NCI-H345 (cell line): ENCODE measurements around the gene TMEM131L.
"Not testable (repeated sequence)": the region's sequence is repeated elsewhere in the genome, so short reads cannot be mapped to it uniquely, and the experiment has no call there.

Source experiments
- DNase-seq: peaks from one replicate; lab custom pipeline; 2025; lab: John Stamatoyannopoulos, UW

The TMEM131L gene

DNA sequence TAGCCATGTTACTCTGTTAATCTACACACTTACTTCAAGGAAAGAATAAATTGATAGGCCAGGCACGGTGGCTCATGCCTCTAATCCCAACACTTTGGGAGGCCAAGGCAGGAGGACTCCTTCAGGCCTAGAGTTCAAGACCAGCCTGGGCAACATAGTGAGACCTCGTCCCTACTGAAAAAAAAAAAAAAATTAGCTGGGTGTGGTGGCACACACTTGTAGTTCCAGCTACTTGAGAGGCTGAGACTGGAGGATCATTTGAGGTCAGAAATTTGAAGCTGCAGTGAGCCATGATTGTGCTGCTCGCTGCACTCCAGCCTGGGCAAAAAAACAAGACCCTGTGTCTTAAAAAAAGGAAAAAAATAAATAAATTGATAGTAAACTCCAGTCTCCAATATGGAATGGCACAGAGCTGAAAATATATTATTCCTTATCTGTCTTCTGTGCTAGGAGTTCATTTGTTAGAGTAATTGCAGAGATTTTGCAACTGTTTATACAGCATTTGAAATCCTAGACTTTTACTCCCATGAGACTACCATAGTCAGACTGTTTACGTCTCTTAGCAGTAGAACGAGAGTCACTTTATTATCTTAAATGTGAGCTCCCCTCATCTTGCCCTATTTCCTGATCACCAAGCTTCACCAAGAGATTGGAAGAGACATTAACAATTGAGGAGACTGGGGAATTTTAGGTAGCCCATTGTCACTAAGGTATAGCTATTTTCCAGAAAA is 18.8 kb upstream of the TMEM131L start:
- DNase-seq: no peak

DNA sequence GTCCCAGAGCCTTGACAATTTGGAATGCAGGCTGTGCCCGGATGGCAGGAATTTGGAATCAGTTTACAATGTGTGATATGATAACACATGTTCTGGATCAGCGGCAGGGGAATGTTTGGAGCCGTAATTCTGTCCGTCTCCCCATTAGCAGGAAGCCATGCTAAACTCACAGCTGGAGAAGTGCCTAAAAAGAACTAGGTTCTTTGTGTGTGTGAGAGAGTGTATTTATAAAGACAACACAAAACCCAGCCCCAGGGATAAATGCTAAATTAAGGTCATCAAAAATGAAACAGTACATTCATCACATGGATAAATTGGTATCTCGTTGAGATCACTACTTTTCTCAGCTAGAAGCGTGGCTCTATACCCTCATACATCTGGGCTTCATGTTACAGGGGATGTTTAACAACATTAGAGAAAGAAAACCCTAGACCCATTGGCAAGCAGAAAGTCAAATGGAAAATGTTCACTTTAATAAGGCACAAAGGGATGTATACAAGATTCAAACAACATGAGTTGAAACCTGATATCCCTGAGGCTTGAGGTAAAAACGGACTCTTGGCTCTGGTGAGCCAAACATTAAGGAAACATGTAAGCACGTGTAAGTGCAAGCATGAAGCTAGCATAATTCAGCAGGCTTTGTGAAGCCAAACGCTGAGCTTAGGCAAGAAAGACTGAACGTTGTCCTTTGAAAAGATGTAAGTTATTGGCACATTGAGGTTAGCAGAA is 18.0 kb upstream of the TMEM131L start:
- peak; percentile 18 for DNase-seq

DNA sequence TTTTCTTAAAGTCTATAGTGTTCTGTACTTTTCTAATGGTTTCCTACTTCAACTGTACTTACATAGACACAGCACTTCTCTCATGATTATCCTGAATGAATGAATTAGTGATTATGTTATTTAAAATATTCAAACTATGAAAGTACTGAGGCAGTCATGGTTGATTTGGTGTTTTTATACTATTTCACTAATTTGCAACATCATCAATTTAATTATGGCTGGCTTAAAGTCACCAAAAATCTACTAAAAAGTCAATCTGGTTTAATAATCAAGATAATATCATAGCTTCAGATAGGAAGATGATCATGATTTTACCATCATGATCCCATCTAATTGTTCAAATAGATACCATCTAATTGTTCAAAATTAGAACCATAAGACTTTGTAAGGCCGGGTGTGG is 16.8 kb upstream of the TMEM131L start:
- DNase-seq: no peak

DNA sequence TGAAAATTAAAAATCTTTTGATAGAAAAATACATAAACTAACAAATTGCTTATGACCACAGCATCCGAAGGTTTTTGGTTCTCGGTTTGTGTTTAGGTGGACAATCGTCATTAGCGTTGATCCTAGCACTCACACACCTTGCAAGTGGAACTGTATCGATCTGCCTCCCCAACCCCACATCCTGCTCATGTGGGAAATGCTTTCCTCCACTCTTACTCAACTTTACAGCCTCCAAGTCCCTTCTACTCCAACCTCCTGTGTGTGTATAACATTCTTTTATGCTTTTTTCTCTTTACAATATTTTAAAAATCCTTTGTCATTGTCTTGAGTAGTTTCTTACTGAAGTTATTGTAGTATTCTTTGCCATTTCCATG is 15.6 kb upstream of the TMEM131L start:
- no peak for DNase-seq

DNA sequence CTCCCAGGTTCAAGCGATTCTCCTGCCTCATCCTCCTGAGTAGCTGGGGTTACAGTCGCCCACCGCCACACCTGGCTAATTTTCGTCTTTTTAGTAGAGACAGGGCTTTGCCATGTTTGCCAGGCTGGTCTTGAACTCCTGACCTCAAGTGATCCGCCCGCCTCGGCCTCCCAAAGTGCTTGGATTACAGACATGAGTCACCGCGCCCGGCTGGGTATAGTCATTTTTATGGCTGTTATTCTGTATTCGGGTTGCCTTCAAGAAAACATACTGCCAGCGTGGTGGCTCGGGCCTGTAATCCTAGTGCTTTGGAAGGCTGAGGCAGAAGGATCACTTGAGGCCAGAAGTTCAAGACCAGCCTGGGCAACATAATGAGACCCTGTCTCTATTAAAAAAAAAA is 15.0 kb upstream of the TMEM131L start:
- not testable (repeated sequence) for DNase-seq

DNA sequence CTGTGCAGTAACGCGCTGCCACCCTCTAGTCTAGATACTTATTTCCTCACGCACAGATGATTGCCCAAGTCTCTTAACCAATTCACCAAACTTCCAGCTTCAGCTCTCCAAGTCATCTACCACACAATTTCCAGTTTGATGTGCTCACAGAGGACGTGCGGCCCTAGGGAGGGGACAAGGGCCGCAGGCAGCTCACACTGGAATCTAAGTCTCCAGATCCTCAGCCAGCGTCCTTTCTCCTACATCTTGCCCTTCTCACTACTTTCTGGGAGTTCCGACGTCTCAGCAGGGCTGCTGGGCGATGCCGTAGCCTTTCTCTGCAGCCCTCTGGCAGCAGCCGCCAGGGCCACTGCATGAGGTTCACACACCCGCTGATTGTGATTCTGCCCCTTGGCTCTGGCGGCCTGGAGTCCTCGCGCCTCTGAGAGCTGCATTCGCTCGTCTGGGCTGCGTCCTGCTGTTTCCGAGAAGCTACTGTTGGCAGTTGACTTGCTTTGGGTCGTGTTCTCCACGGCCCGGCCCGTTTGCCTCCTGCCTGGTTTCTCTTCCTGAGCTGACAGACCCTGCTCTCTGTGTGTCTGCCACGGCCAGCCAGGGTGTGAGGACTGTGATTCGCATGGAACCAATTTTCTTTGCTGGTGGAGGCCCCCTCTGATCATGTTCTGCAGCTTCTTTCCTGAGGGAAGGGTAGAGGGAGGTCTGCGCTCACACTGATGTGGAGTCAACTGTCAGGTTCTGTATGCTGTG is 14.1 kb upstream of the TMEM131L start:
- DNase-seq: no peak

DNA sequence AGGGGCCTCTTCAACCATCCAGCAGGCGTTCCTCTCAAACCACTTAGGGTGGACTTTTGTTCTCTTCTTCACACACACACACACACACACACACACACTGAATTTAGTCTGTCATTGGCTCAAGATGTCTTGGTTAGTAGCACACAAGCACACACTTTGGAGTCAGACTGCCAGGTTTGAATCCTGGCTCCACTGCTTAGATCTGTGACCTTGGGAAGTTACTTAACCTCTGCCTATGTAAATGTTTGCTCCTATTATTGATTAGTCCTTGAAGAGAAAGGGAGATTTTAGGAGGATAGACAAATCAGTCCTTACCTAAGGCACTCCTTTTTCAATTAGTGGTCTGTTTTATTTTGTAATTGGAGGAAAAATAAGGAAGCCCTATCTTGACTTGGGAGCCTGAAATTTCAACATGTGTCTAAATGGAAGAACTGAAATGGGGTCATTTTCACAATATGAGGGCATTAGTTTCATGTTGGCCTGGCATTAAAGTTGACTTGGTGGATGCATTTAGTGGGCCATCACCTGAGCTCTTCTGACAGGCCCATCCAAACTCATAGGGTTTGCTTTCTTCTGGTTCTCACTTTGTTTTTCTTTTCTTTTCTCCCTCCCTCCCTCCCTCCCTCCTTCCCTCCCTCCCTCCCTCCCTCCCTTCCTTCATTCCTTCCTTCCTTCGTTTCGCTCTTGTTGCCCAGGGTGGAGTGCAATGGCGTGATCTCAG is 13.3 kb upstream of the TMEM131L start:
- DNase-seq: no peak

DNA sequence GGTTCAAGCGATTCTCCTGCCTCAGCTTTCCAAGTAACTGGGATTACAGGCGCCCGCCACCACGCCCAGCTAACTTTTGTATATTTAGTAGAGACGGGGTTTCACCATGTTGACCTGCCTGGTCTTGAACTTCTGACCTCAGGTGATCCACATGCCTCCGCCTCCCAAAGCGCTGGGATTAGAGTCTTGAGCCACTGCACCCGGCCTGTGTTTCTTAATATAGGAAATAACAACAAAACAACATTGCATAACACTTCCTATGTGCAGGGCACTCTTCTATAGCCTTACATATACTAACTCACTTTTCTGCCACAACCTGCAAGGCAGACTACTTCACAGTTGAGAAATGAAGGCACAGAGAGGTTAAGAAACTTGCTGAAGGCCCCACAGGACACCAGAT is 12.8 kb upstream of the TMEM131L start:
- DNase-seq: no peak

DNA sequence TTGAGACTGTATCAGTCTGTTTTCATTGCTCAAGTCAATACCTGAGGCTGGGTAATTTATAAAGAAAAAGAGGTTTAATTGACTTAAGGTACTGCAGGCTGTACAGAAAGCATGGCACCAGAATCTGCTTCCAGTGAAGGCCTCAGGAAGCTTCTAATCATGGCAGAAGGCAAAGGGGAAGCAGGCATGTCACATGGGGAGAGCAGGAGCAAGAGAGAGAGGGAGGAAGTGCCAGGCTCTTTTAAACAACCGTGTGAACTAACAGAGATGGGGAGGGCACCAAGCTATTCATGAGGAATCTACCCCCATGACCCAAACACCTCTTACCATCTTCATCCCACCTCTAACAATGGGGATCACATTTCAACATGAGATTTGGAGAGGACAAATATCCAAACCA is 7.2 kb upstream of the TMEM131L start:
- no peak for DNase-seq

DNA sequence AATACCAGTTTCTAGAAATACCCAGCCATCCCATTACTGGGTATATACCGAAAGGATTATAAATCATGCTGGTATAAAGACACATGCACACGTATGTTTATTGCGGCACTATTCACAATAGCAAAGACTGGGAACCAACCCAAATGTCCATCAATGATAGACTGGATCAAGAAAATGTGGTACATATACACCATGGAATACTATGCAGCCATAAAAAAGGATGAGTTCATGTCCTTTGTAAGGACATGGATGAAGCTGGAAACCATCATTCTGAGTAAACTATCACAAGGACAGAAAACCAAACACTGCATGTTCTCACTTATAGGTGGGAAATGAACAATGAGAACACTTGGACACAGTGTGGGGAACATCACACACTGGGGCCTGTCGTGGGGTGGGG is 4.6 kb upstream of the TMEM131L start:
- not testable (repeated sequence) for DNase-seq

DNA sequence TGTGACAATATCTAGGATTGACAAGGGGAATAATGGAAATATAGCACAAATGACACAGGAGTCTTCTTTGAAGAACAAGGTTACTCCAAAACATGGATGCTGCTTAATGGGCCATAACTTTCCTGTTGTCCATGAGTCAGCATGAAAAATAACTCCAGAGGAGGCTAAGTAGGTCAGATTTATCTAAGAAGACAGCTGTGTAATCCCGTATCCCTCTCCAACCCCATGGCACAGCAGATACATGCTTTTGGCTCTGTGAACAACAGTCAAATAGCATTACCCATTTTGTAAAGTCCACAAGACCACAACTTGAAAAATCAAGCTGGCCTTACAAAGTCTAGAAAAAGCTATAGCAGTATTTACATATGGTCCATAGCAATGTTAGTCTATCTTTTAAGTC is 2.1 kb upstream of the TMEM131L start:
- DNase-seq: no peak

DNA sequence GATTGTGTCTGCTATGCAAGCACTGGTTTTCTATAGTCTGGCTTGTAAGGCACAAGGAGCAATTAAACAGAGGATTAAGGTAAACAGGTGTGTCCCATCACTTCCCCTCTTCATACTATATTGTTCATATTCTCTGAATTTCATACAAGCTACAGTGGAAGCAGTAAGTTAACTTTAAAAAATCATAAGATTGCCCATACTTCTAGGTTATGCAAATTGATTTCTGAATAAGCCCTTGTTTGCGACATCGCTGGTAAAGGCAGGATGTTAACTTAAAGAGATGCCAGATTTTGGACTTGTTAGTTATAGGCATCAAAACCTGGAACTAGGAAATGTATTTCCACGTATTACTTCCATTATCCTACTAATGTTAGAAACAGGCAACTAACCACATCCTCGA is 1.0 kb upstream of the TMEM131L start:
- DNase-seq: no peak

DNA sequence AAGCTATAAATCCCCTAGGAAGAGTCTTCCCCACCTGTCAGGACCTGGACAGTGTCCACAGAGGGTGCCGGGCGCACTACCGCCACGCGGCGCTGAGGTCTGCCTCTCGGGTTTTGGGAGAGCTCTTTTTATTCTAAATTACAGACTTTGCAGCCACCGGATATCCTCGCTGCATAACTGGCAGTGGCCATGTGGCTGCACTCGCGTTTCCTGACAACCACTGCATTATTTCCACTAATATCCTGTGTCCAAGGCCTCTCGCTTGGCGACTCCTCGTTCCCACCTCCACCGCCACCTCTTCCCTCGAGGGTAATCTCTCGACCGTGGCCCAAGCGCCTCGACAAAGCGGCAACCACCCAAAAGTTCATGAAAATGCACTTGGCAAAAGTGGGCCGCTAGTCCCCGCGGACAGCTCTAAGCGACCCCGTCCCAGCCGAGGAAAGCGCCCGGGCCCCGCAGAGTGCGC is 512 bp upstream of the TMEM131L start:
- DNase-seq: no peak

DNA sequence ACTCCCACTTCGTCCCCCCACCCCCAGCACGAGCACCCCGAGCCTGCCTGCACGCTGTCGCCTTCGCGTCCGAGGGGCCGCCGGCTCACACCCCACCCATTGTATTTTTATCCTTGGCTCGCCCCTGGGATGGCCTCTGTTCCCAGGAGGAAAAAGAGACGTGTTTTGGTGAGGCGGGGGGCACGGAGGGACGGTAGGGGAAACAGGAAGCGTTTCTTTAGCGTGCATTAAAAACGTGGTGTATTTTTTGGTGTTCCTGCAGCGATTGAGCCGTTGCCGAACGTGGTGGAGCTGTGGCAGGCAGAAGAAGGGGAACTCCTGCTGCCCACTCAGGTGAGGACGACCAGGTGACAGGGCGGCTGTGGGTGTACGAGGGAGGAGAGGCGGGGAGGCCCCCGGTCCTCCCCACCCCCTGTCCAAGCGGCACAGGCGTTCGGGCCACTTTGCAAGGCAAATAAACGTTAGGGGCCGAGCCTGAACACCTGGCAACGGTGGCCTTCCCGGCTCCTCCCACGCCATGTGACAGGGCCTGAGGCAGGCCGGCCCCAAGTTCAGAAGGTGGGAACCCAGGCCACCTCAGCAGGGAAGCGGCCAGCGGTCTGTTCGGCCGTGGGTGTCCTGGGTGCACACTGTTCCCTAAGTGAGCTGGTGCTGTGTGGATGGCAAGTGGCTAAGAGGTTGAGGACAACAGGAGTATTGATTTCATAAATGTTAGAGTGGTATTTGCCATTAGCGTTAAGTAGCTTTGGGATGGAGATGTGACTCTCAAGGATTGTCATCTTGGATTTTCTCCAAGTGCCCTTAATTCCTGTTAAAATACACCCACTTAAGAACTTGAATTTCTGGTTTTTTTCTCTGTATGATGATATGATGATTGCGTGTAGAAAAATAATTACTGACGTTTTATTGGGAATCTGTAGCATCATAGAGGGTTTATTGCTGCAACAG is 1.1 kb downstream of the TMEM131L start:
- DNase-seq: peak; percentile 69

DNA sequence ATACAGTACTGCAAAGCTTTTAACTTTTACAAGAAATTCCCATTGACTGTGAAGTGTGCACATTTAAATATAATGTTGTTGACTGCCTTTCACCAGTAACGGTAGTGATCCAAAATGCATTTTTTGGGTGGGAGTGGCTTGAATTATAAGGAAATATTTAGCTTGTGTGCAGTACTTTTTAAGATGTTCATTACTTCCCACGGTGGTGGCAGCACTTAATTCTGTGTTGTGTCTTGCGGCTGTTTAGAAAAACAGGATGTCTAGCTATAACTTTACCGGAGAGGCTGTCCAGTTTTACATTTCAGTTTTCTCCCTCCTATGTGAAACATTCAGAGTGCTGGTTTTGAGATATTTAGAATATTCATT is 1.7 kb downstream of the TMEM131L start:
- no peak for DNase-seq

DNA sequence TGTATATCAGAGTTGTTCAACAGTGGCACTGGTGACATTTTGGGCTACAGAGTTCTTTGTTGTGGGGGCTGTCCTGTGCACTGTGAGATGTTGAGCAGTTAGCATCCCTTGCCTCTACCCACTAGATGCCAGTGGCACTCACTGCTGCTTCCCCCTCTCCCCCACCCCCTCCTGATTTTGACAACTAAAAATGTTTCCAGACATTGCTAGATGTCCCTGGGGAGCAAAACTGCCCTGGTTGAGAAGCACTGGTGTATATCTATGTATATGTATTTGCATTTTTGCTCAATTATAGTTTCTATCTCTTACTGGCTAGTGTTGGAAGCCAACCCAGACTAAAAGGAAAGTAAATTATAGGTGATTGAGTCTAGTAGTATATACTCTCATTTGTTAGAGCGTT is 2.4 kb downstream of the TMEM131L start:
- no peak for DNase-seq

DNA sequence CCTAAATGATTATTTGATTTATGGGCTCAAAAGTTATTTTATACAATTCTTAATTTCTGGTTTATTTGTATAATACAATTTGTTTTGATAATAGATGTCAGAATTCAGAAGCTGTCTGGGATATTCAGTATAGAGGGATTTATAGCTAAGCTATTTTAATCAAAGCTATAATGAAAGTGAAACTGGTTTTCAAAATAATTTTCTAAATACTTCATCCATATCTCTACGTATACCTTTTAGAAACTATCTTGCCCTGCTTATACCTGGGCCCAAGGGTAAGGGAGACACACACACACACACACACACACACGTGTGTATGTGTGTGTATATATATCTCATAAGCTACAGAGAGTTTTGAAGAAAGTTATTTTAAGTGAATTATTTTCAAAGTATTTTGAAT is 2.9 kb downstream of the TMEM131L start:
- DNase-seq: no peak

DNA sequence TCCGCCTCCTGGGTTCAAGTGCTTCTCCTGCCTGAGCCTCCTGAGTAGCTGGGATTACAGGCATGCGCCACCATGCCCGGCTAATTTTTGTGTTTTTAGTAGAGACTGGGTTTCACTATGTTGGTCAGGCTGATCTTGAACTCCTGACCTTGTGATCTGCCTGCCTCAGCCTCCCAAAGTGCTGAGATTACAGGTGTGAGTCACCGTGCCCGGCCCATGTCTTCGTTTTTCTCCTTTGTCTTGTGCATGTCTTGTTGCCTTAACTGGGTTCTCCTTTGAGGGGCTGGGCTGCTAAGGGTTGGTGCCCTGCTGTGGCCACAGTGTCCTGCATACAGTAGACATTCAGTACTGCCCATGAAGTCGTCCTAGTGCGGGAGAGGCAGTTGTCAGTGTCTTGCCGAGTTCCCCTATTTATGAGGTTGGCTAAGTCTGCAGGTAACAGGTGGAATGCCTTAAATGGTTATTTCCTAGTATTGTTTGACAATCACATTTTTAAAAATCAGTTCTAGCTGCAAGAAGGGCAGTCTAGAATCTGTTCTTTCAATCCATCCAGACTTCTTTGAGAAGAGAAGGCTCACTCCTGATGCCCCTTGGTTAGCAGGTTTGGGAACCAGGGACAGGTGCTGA is 5.0 kb downstream of the TMEM131L start:
- not testable (repeated sequence) for DNase-seq

DNA sequence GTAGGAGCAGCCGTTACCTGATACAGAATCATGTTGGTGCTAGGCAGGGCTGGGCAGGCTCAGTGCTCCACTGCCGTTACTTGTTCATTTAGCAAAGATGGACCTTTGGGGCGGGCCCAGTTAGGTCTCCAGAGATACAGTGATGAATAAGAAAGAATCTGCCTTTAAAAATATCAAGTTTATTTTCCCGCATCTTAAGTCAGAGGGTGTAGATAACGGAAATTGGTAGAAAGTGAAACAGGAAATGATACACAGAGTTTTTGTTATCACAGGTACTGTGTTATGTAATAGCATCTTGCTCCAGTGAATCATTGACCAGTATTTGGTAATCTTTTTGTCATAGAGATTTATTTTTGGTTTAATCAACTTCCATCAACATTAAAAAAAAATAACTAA is 5.5 kb downstream of the TMEM131L start:
- no peak for DNase-seq

DNA sequence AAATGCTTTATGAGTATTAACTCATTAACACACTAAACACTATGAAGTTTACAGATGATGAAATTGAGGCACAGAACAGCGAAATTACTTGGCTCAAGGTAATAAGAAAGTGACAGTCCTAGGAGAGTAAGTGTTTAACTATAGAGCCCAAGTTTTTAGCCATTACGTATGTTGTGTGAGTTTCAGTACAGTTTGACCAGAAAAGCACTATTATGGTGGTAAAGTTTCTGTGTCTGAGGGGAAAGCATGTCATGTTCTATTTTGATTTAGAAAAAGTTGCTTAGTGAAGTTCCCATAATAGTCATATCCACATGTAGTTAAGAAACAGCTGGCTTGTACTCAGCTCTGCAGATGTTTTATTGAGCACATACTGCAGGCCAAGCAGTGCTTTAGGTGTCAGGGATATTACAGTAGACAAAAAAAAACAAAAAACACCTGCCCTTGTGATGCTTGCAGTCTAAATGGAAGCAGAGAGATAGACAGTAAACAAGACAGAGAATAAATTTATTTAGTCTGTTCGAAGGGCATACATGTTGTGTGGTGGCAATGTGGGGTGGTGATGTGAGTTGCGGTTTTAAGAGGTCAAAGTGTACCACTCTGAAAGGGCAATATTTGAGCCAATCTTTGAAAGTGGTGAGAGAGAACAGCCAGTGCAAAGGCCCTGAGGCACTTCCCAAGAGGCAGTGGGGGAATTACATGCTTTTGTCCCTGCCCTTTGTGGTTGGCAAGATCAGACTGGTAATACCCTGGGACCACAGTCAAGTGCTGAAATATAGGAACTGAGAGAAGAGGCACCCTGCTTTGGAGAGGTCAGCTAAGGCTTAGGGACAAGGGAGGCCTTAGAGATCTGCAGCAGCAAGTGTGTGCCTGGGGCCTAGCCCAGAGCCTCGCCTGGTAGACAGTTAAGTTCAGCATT is 6.2 kb downstream of the TMEM131L start:
- no peak for DNase-seq
